LoVo (cell line): ENCODE data around the gene LRAT.
A peak's percentile ranks its signal among the peaks of the same experiment; 100 is the strongest.
"Not testable (repeated sequence)": the region's sequence is repeated elsewhere in the genome, so short reads cannot be mapped to it uniquely, and the experiment has no call there.

Source experiments
- DNase-seq: peaks from one replicate; pipeline ENCODE4 v3.0.0-alpha.2; 2016; ENCODE audit warnings: low spot score

LRAT gene

DNA sequence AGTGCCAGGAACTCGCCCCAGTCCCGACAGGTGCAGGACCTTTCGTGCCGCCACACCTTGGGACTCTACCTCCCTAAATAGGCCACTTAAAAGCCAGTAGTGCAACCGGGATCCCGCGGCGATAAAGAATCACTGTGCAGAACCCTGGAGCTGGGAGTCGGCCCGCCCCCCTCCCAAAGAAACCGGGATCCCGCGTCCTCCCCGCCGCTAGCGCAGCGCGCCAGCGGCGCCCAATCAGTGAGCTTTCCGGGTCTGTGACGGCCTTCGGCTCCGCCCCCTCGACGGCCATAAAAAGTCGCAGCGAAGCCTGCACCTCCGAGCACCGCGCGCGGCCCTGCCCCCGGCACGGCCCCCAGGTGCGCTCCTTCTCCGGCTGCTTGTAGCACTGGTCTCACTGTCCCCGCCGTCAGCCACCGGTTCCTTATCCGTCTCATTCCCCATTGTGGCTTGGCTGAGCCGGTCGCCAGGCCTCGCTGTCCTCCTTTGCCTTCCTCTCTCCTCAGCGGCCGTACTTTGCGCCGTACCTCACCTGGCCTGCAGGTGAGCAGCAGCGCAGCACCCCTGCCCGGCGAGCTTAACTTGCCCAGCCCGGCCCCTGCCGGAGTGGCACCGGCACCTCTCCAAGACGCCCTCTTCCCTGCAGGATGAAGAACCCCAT lies at the start of gene LRAT:
TSS of gene LRAT (plus strand) at position 318 of the 658 bp plus-strand sequence. CDS start at position 645, 327 bp downstream.
- DNase-seq: peak; percentile 3

DNA sequence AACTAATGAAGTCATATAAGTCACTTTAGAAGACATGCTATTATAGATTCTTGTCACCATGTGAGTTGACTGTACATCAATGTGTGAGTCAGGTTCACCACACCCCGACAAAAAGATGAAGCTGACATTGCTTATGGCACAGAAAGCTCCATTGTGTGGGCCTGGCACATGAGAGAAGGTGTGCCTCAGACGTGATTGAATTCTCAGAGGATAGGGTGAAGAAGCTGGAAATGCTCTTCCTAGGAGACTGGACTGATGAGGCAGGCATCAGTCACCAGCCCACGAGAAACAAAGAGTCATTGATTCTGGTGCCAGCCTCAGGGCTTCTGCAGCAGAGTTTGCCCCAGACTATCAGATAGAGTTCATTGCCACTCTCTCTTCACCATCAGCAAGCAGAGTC lies 35.9 kb upstream of the LRAT start:
- DNase-seq: no peak

DNA sequence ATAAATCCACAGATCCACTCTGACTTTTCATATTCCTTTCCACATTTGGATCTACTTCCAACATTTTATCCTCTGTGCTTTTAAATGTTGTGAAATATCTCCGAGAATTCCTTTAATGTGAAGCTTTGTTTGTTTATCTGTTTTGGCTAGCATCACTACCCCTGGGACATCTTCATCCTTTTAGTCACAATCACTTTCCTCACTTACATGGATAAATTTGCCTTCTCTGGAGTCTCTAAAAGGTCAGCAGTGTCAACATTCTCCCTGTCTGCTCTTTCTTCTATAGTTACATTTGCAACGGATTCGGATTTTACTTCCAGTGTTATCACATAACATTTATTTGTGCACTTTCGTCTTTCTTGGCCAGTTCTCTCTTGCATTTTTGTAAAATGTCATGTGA lies 34.2 kb upstream of the LRAT start:
- DNase-seq: no peak

DNA sequence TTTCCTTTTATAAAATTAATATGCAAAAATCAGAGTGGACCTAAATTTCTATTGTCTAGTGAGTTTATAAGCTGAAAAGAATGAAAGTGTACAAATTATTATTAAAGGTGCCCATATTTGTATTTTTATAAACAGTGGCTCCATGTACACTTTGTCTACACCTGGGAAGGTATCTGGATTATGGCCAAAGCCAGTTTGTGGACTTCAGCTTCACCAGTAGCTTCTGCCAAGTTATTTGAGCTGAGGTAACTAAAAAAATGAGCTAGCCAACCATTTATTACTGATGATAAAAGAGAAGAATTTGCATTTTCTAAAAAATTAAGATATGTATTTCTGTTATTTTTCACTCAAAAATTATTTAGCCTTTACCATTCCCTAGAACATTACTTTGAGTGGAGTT lies 32.3 kb upstream of the LRAT start:
- DNase-seq: no peak

DNA sequence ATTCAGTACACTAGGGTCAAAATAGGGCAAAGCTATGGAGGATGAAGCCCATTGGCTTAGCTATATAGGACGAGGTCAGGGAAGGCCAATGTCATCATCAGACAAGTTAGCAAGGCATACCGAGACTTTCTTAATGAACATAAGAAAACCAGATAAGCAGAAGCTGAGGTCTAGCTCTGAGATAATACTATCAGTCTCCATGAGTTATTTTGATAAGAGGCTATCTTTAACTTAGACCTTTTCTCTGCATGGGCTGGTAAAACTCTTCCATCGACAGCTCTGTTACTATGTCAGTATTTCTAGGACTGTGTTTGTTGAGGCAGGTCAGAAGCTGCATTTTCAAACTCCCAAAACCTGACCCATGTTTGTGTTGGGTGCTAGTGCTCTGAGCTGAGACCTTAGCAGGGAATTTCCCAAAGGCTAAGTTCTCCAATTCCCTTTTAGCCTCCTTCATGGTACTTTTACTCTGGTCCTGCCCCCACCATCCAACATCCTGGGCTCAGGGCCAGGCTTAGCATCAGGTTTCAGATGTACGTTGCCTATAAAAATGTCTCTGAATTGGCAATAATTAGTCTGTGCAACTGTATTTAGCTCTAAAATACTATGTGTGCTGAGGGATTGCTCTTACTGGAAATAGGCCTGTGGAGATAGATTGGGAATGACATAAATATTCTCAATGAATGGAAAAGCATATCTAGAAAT lies 29.3 kb upstream of the LRAT start:
- DNase-seq: no peak

DNA sequence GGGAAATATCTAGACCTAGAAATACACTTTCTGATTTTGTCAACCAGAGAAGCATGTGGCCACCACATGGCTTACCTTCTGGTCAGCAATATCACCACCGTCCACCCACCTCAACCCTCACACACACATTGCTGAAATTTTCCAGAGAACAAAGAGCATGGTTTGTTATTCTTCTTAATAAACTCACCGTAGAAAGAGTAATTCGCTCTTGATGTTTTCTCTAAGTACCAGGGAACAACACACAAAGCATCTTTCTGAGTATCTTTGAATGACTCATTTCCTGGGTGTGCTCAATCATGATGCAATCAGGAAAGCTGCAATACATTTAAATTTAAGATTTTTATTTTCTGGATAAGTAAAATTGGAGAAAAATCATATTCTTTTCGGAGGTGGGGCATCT lies 24.7 kb upstream of the LRAT start:
- DNase-seq: peak; percentile 33

DNA sequence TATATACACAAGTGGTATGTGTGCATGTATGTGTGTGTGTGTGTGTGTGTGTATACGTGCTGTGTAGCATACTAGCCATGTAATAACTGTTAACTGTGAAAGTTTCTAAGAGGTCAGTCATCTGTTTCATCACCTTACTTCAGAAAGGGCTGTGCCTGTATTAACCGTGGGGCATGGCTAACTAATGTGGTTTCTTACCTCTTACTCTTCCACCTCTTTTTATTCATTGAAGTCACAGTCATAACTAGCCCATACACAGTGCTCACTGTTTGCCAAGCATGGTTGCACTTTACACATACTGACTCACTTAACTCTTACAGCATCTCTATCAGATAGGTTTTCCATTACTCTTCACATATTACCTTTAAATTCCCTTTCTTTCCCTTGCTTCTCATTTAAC lies 23.7 kb upstream of the LRAT start:
- DNase-seq: no peak

DNA sequence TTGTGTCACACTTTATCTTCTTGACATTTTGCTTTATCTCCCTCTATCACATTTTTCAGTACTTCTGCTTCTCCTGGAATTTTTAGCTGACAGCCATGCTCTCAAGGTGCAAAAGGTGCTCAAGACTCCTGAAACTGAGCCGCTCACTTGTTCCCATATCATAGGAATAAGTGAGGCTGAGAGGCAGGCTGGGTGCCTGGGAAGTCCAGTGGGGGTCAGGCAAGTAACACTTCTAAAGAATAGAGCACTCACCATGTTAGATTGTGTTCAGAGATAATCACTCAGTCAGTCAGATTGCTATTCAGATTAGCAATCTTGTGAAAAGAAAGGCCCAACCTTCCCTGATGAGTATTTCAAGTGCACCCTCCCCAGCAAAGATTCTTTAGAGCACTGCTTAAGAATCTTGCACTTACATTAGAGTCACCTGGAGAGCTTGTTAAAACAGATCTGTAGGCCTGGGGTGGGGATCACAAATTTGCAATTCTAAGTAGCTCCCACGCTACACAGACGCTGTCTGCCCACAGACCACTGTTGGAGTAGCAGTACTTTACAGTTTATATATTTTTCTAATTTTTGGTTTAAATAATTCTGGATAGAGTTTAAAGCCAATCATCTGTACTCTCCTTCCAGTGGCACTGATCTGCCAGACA lies 23.1 kb upstream of the LRAT start:
- DNase-seq: no peak

DNA sequence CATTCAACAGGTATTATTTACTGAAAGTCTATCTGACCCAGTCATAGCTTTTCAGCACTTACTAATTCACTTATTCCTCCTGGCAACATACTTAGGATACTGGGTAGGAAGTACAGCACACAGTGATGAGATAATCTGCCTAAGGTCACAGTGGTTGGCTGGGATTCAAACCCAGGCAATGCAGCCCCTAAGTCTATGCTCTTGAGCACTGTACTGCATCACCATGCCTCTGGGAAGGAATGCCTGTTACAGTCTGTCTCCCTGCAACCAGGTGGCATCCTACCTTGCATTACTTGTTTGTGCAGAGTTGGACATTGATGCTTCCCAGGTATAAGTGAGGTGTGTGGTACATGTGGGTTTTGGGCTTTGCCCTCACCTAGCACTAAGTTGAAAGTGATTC lies 21.5 kb upstream of the LRAT start:
- DNase-seq: no peak

DNA sequence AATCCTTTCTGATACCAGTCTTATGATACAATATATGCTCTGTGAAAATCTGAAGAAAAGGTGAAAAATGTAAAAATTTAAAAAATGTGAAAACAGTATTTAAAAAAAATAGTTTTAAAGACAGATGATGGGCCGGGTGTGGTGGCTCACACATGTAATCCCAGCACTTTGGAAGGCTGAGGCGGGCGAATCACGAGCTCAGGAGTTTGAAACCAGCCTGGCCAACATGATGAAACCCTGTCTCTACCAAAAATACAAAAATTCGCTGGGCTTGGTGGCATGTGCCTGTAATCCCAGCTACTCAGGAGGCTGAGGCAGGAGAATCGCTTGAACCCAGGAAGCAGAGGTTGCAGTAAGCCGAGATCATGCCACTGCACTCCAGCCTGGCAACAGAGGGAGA lies 20.2 kb upstream of the LRAT start:
- not testable (repeated sequence) for DNase-seq

DNA sequence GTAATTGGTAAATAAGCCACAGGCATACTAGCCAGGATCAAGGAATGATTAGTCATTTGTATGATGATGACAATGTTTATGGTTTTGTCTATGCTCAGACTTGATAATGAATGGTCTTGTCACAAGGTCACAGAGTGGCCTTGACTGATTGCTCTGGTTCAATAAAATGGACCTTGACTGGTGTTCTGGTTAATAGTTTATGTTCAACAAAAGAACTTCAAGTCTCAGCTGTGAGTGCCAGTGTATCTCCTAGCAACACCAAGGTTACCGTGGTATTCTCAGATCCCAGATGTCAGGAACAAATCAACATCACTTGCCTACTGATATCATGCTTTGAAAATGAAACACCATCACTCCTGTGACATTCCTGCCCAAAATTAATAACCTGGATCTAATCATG lies 16.3 kb upstream of the LRAT start:
- no peak for DNase-seq

DNA sequence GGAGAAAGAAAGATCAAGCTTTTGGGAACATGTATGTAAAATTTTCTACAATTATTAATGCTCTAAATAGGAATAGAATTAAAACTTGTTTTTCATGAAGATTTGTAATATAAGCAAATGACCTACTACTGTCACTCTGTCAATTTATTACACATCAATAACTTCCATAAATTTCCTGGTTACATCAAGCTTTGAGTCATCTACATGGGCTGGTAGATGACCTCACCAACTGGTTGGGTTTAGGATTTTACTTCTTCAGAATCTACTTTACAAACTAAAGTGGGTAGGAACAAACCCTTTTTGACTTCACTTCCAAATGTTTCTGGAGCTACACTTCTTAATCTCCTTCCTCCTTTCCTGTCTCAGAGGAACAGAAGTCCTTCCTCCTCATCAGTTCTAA lies 12.0 kb upstream of the LRAT start:
- DNase-seq: no peak

DNA sequence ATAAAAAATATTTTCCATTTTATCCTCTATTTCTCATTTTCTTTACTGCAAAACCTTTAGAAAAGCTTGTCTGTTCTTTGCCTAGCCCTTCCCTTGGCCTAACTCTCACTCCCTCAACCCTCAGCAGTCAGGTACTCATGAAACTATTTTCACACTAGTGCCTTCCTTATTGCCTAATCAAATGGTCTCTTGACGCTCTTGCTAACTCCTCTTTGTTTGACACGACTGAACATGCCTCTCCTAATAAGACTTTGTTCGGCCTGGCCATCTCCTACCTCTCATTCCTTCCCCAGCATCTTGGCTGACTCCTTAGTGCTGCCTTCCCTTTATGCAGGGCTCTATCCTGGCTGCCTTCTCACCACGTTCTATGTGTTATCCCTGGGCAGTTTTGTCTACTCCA lies 11.1 kb upstream of the LRAT start:
- DNase-seq: no peak

DNA sequence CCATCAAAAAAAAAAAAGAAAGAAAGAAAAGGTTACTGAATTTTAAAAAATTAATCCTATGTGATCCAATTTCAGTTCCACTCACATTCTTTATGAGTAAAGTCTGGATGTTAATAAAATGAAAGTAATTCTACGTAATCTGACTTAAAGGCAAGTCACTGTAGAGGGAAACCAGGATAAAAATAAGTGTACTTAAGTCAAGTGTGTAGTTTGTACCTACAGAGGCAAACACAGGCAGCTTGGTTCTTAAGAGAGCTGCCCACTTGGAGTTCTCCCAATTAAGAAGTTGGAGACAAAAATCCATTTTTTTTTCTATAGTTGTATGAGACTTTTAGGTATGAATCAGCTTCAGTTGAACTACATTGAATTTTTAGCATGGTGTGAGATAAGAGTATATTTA lies 7.0 kb upstream of the LRAT start:
- DNase-seq: no peak

DNA sequence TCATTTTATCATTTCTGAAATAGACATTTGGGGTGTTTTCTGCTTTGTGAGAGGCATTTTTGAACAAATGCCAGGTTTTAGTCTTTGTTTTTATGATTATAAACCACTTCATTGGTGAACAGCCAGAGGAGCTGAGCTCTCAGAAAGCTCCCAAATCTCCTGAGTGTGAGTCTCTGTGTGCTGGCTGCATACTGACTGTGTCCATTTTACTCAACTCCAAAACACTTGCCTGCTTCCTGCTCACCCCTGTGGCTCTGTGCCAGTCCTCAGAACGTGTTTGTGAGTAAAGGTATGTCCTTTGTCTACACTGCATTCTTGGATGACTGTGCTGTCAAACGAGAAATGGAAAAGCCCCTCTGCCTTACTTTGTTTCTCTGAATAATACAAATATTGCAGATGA lies 5.4 kb upstream of the LRAT start:
- DNase-seq: no peak

DNA sequence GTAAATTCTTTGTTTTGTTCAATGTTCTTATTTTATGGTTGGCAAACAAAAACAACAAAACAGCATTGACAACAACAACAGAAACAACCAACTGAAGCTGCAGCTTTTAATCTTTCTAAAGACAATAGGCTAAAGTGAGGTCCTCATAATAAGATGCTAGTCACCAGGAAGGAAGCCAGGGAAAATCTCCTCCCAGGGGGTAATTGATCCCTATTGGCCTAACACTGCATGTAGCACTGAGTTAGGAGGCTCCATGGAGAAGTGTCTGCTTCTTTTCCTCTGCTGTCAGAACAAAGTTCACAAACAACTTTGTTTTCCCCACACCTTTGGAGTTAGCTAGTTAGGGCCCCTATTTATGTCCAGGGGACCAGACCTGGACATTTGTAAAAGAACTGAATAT lies 4.7 kb upstream of the LRAT start:
- no peak for DNase-seq

DNA sequence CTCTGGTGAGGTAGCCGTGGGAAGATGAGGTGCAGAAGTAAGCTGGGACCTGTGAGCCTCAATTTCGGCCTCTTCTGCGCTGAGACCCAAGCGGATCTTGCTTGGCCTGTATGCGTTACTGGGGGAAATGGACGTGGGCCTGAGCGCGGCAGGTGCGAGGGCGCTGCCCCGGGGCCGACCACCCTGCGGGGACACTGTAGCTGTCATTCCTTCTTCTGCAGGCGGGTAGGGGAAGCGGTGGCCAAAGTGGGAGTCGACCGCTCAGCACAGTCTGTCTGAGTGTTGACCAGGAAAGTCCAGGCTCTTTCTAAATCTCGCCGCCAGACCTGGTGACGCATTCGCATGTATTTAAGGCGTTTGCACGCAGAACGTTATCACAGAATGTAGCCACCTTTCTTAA lies 3.3 kb upstream of the LRAT start:
- no peak for DNase-seq

DNA sequence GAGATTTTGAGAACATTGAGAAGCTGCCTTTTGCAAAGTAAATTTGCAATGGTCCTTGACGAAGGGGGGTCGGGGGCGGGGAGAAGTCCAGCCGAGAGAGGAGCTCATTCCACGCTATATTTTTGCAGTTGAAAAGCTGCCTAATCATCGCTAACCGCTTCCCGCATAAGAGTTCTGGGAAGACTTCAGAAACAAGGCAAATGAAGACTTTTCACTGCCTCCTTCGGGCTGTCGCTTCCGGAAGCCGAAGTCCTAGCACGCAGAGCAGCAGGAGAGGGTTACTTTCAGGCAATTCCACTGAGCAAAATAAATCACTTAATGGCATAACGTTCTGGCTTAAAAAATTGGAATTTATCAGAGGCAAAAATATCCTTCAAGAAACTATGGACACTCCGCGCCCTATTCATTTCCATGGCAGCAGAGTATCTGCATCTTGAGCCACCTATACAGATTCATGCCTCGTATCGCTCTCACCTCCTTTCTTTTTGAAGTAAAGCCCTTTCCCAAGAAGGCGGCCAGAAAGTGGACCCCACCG lies 2.6 kb upstream of the LRAT start:
- DNase-seq: no peak

DNA sequence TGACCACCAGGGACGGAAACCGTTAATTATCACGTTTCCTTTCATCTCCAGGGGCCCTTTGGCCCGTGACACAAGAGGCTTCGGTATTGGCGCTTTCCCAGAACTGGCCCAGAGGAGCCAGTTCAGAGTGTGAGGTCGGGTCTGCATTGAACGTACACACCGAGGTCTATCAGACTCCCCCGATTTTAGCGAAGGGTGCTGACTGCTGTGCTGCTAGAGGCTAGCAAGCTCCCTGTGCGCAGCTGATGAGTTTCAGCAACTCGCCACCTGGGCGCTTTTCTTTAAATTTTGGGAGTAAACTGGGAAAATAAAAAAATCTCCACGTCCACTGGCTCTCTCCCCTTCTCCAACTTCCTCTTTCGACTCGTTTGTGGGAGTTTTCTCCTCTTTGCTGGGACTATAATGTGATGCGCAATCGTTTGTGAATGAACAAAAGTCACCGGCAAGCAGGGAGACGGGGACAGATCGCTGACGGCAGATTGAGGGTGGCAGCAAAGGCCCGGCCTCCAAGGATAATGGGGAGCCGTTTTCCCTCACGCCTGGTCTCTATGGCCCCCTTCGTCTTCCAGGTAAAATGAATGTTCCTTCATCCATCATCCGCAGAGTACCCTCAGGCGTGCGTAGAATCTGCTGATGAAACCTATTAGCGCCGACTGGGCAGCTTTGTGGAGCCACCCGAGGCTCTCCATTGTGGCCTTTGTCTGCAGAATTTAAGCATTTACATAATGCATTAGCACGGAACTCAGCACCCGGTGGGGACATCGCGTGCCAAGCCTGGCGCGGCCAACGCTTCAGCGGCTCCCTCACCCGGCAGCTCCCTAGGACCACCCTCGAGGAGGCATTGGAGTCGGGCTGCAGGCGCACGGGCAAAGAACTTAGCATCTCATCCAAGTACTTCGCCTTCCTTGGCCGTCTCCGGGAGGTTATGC lies 1.6 kb upstream of the LRAT start:
- no peak for DNase-seq

DNA sequence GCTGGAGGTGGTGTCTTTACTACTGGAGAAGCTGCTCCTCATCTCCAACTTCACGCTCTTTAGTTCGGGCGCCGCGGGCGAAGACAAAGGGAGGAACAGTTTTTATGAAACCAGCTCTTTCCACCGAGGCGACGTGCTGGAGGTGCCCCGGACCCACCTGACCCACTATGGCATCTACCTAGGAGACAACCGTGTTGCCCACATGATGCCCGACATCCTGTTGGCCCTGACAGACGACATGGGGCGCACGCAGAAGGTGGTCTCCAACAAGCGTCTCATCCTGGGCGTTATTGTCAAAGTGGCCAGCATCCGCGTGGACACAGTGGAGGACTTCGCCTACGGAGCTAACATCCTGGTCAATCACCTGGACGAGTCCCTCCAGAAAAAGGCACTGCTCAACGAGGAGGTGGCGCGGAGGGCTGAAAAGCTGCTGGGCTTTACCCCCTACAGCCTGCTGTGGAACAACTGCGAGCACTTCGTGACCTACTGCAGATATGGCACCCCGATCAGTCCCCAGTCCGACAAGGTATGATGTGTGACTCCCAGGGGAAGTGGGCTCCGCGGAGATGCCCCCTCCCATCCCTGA lies 634 bp downstream of the LRAT start:
- no peak for DNase-seq

DNA sequence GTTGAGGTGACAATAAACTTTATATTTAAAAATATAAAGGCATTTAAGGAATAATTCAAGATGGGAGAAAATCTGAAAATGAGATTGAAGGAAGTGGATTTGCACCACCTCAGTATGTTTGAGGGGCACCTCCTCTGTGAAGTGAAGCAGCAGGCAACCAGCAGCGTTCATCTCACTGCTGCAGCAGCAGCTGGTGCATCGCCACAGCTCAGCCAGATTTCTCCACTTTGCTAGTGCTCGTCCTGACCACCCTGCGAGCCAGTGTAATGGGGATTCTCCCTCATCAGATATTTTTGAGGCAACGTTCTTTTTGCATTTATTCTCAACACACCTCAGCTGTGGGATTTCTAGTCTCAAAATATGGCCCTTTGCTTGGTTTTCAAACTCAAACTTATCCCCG lies 13.9 kb downstream of the LRAT start:
- DNase-seq: no peak

DNA sequence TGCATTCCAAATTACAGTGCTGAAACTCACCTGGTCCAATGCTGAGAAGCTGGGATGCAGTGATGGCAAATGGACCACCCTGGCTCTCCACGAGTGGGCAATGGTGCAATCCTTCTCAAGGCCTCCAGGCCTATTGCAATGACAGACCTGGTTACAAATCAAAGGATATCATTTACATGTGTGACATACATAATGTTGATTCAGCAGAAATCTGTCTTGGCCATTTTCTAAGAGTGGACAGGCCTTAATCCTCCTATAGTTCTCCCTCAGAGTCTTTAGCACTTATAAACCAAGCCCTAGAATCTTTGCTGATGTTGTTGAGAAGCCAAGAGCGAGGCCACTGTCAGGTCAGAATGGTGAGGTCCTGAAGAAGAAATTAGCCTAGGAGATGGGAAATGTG lies 17.1 kb downstream of the LRAT start:
- no peak for DNase-seq
